K562 (cell line): ENCODE measurements around the gene MYH6. TPM values are rescaled to one million over a fixed set of nuclear protein-coding genes. Genes with fewer than 3 reads are reported as not detected.
"Not testable (repeated sequence)": the region's sequence is repeated elsewhere in the genome, so short reads cannot be mapped to it uniquely, and the experiment has no call there.

ENCODE experiments used
- ATAC-seq: fragments of 200-7000 bp; cut with Tn5 transposase; 3 replicates; pipeline ENCODE4 v1.9.1; 2020; ENCODE audit warnings: moderate library complexity
- BruUV-seq: library from RNA; stranded (reverse); fragments of 400-500 nt; replicated peaks from 2 replicates; lab custom pipeline; 2021; lab: Mats Ljungman, UMichigan
- CTCF ChIA-PET: fragments of 300-600 bp; formaldehyde crosslinking; extraction: SDS; loops from one replicate; lab custom pipeline; 2021; ENCODE audit warnings: low intra/inter-chr PET ratio; lab: Yijun Ruan, JAX
- POLR2A ChIA-PET: fragments of 300-600, 350-650 bp; sonication (Branson Sonifier 250); formaldehyde crosslinking; extraction: SDS; loops from one replicate; lab custom pipeline; 2021; ENCODE audit warnings: antibody characterized with exemption, inconsistent platforms; lab: Yijun Ruan, JAX
- DNase-seq, 4 experiments: peaks; one replicate each; pipeline versions ENCODE4 v3.0.0 to v3.0.0-alpha.2; 2011 to 2018; ENCODE audit warnings: low spot score in 3 of 4, mixed read lengths in 3 of 4; ENCODE audit errors: extremely low read depth in 1 of 4
- FAIRE-seq: peaks from 2 replicates; lab custom pipeline; 2011; peaks lifted over from hg19 to GRCh38; lab: Jason Lieb, UNC
- H2AFZ ChIP-seq: 2 replicates; pipeline ENCODE4 v1.6.0; 2011; ENCODE audit warnings: low read depth, low read length, control low read depth, inconsistent platforms
- H3K27ac ChIP-seq: fragments of 200-600 bp; 3 replicates; pipeline ENCODE4 v1.8.0; 2011; ENCODE audit warnings: low read depth, mild to moderate bottlenecking, control low read depth, inconsistent platforms, low read length, moderate library complexity, mixed read lengths; ENCODE audit errors: extremely low read depth
- H3K27me3 ChIP-seq, 2 experiments: fragments of 300-600 bp in 1 of 2; 2 replicates in 1 of 2; 3 replicates in 1 of 2; pipeline versions ENCODE4 v1.6.0 to v1.8.0; 2011; ENCODE audit warnings: inconsistent platforms in 2 of 2, low read length in 2 of 2, mild to moderate bottlenecking in 1 of 2, mixed read lengths in 1 of 2, moderate library complexity in 1 of 2; ENCODE audit not compliant: control insufficient read depth in 2 of 2, insufficient read depth in 2 of 2
- H3K36me3 ChIP-seq: fragments of 300-600 bp; 3 replicates; pipeline ENCODE4 v1.8.0; 2011; ENCODE audit warnings: mild to moderate bottlenecking, low read length, inconsistent platforms; ENCODE audit not compliant: control insufficient read depth, insufficient read depth
- H3K4me1 ChIP-seq, 2 experiments: fragments of 200-600 bp in 1 of 2; replicated peaks in 1 of 2; 2 replicates in 1 of 2; 3 replicates in 1 of 2; pipeline versions ENCODE4 v1.5.1 to v1.8.0; 2011; ENCODE audit warnings: inconsistent platforms in 2 of 2, low read length in 2 of 2, mild to moderate bottlenecking in 1 of 2, mixed read lengths in 1 of 2, moderate library complexity in 1 of 2; ENCODE audit not compliant: control insufficient read depth in 2 of 2, insufficient read depth in 2 of 2
- H3K4me2 ChIP-seq: 2 replicates; pipeline ENCODE4 v1.6.1; 2011; ENCODE audit warnings: low read length, control low read depth, inconsistent platforms, mixed read lengths; ENCODE audit not compliant: insufficient read depth
- H3K4me3 ChIP-seq: fragments of 200-600 bp; sonication (generic), shearing (Covaris generic); 2 replicates; pipeline ENCODE4 v1.5.1; 2016; ENCODE audit warnings: control low read depth, inconsistent platforms
- H3K79me2 ChIP-seq: fragments of 200-600 bp; 3 replicates; pipeline ENCODE4 v1.8.0; 2011; ENCODE audit warnings: low read length, inconsistent platforms; ENCODE audit not compliant: control insufficient read depth, insufficient read depth
- H3K9ac ChIP-seq, 2 experiments: 2 replicates each; pipeline versions ENCODE4 v1.6.0 to v1.6.1; 2011; ENCODE audit warnings: low read depth in 2 of 2, low read length in 2 of 2, control low read depth in 1 of 2, inconsistent platforms in 1 of 2, mild to moderate bottlenecking in 1 of 2, mixed read lengths in 1 of 2; ENCODE audit not compliant: insufficient read depth in 1 of 2
- H3K9me1 ChIP-seq: one replicate; pipeline ENCODE4 v1.6.0; 2011; ENCODE audit warnings: inconsistent platforms, mild to moderate bottlenecking, low read length, moderate library complexity; ENCODE audit not compliant: control insufficient read depth, insufficient read depth
- H3K9me3 ChIP-seq: replicated peaks from 2 replicates; pipeline ENCODE4 v1.5.1; 2011; ENCODE audit warnings: low read depth, low read length, inconsistent platforms; ENCODE audit not compliant: control insufficient read depth, insufficient read depth
- H4K20me1 ChIP-seq: replicated peaks from 2 replicates; pipeline ENCODE4 v1.6.1; 2011; ENCODE audit warnings: low read length, inconsistent platforms, mixed read lengths; ENCODE audit not compliant: control insufficient read depth, insufficient read depth
- ATF1 ChIP-seq, 2 experiments: fragments of 450-650 bp in 1 of 2; IDR thresholded peaks; 2 replicates each; pipeline ENCODE4 v1.6.1; 2016; ENCODE audit warnings: missing compliant biosample characterization in 1 of 2, missing genetic modification characterization in 1 of 2
- ATF3 ChIP-seq, 2 experiments: fragments of 450-650 bp in 1 of 2; sonication (generic) in 1 of 2; formaldehyde crosslinking in 1 of 2; IDR thresholded peaks in 1 of 2; conservative IDR thresholded peaks in 1 of 2; 2 replicates each; pipeline versions ENCODE4 v1.6.1 to v1.8.1; 2016 to 2023; ENCODE audit warnings: mild to moderate bottlenecking in 2 of 2, moderate library complexity in 2 of 2, inconsistent platforms in 1 of 2, missing genetic modification reagents in 1 of 2
- ATF7 ChIP-seq: fragments of 450-650 bp; IDR thresholded peaks from 2 replicates; pipeline ENCODE4 v1.7.1; 2014; ENCODE audit warnings: mild to moderate bottlenecking, moderate library complexity
- JUNB ChIP-seq: fragments of 450-650 bp; formaldehyde crosslinking; conservative IDR thresholded peaks from 2 replicates; pipeline ENCODE4 v1.4.0; 2020; ENCODE audit warnings: mild to moderate bottlenecking
- MGA ChIP-seq: fragments of 450-650 bp; IDR thresholded peaks from 2 replicates; pipeline ENCODE4 v1.6.1; 2016; ENCODE audit warnings: mild to moderate bottlenecking, moderate library complexity
- WGBS: fragments of 100-300 bp; shearing (Covaris generic); methylation state at CpG from one replicate; pipeline ENCODE4 v1.1.6; 2016; ENCODE audit warnings: low coverage, mixed read lengths; ENCODE audit not compliant: insufficient coverage; ENCODE audit errors: missing lambda C conversion rate; 5-methylcytosine and 5-hydroxymethylcytosine counted together
- in situ Hi-C: fragments of 300-500 bp; cut with MboI; formaldehyde crosslinking; loops from 4 replicates; pipeline ENCODE4 v1.15.0; 2018; ENCODE audit warnings: inconsistent platforms, mixed read lengths
- intact Hi-C: fragments of 100-400 bp; cut with micrococcal nuclease; formaldehyde crosslinking; loops from 2 replicates; pipeline ENCODE4 v1.14.2; 2022
- polyA plus RNA-seq, 8 experiments: library from polyadenylated mRNA; depleted of rRNA in 4 of 8; stranded (reverse) in 5 of 8; unstranded in 3 of 8; fragments of >200 nt; fragmentation: Nextera tagmentation in 2 of 8; fragmentation: Illumina TruSeq in 1 of 8; extraction: Ambion mirVana in 2 of 8; extraction: Trizol in 1 of 8; gene quantifications; 2 replicates each; pipeline versions ENCODE4 v1.2.1 to v1.2.3, GENCODE V29; 2011 to 2014; ENCODE audit warnings: inconsistent platforms in 1 of 8, missing spikeins in 1 of 8
- total RNA-seq, 7 experiments: library from RNA; depleted of rRNA in 6 of 7; stranded (reverse); fragments of >200 nt in 6 of 7; fragmentation: Illumina TruSeq in 2 of 7; extraction: Trizol in 2 of 7; gene quantifications; 2 replicates each; pipeline versions ENCODE4 v1.2.1 to v1.2.3, GENCODE V29; 2011 to 2021; ENCODE audit warnings: low replicate concordance in 1 of 7

The MYH6 gene
- total and polyA plus RNA-seq, 9 of the 15 experiments (the other 6 are each of a cell fraction or from before 2014, with no cell fraction given), result not detected

- H3K27ac ChIP-seq; BruUV-seq; H3K79me2 ChIP-seq; H3K36me3 ChIP-seq; H3K9ac ChIP-seq; FAIRE-seq; H3K4me1 ChIP-seq; intact Hi-C loops; H3K9me3 ChIP-seq; POLR2A ChIA-PET; H3K9me1 ChIP-seq; H3K4me3 ChIP-seq; CTCF ChIA-PET; H4K20me1 ChIP-seq; DNase-seq; in situ Hi-C loops; H2AFZ ChIP-seq; H3K4me2 ChIP-seq; TF ChIP-seq ATF3 (CRISPR knock-in tag; conservative IDR thresholded peaks at IDR 0.05); ATF1 (CRISPR knock-in tag; IDR thresholded peaks at IDR 0.05): not testable (repeated sequence)
- peak; percentile 94 for TF ChIP-seq ATF3 (IDR thresholded peaks at IDR 0.05)
- peak; percentile 93 for TF ChIP-seq ATF7
- TF ChIP-seq JUNB (CRISPR knock-in tag), result peak; percentile 55; the same call in 1 of the 2 replicates
- TF ChIP-seq ATF1 (tag; IDR thresholded peaks at IDR 0.05), result peak; percentile 30; the same call in 1 of the 2 replicates
- TF ChIP-seq MGA, result 0 out of 2 replicates have a peak, but pooled peaks have one; percentile 33
- peaks cover 21 to 63% of the 10 kb centered on the region in 2 experiments; a peak in 4 of 5 replicates for H3K27me3 ChIP-seq
- peak; percentile 48; the same call in 2 of the 3 replicates for ATAC-seq
- no CpG with 5 or more reads among the region's 17 CpGs for WGBS
Observed at GRCh38 chr14:23419646-23420045, 11.6 kb upstream of the MYH6 start.
